ENCODE measurements around the gene BACE1.
"Not testable (repeated sequence)": the region's sequence is repeated elsewhere in the genome, so short reads cannot be mapped to it uniquely, and the experiment has no call there.

Gene BACE1

DNA sequence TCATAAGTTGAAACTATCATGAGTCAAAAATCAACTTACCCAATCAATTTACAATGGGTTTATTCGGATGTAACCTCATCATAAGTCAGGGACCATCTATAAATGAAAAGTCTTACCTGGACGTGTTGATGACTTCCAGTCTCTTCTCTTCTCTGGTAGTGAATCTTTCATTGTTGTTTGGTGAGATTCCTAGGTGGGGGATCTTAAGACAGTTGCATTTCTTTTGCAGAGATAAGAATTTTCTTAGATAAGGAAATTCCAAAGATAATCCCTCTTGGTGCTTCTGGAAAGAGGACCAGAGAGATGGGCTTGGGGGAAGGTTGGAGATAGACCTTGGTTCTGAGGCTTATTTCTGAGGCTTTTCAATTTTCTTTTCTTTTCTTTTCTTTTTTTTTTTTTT is 46.2 kb downstream of the BACE1 start:
- no peaks in the 10 kb centered on the region for H3K9me3 ChIP-seq (ENCODE audit: low read length)
- H4K20me1 ChIP-seq (ENCODE audit: insufficient read depth, low read length) = no peaks in the 10 kb centered on the region
- no peak overlapping the region for H3K4me3 ChIP-seq (ENCODE audit: low read depth, low read length, poor library complexity, severe bottlenecking)
- H3K9me2 ChIP-seq (ENCODE audit: low read depth, low read length) = no peaks in the 10 kb centered on the region
- no peak overlapping the region for H2AFZ ChIP-seq (ENCODE audit: low read length)
- H3F3A ChIP-seq (ENCODE audit: insufficient read depth, low read length) = no peaks in the 10 kb centered on the region
- TF ChIP-seq, protein P1, sequence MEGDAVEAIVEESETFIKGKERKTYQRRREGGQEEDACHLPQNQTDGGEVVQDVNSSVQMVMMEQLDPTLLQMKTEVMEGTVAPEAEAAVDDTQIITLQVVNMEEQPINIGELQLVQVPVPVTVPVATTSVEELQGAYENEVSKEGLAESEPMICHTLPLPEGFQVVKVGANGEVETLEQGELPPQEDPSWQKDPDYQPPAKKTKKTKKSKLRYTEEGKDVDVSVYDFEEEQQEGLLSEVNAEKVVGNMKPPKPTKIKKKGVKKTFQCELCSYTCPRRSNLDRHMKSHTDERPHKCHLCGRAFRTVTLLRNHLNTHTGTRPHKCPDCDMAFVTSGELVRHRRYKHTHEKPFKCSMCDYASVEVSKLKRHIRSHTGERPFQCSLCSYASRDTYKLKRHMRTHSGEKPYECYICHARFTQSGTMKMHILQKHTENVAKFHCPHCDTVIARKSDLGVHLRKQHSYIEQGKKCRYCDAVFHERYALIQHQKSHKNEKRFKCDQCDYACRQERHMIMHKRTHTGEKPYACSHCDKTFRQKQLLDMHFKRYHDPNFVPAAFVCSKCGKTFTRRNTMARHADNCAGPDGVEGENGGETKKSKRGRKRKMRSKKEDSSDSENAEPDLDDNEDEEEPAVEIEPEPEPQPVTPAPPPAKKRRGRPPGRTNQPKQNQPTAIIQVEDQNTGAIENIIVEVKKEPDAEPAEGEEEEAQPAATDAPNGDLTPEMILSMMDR (IDR thresholded peaks at IDR 0.05; ENCODE audit: low read length) = no peak
- TF ChIP-seq EZH2 (IDR thresholded peaks at IDR 0.05; ENCODE audit: borderline replicate concordance, low read length) = no peak
- no peaks in the 10 kb centered on the region for H3K79me2 ChIP-seq (ENCODE audit: insufficient read depth, low read length)
- H3K9ac ChIP-seq (ENCODE audit: low read length) = no peak overlapping the region
- no peaks in the 10 kb centered on the region for H3K4me1 ChIP-seq (ENCODE audit: insufficient read depth, low read length, severe bottlenecking)
- no peaks in the 10 kb centered on the region for H3K36me3 ChIP-seq (ENCODE audit: insufficient read depth, low read length)
- no peak overlapping the region for H3K27ac ChIP-seq (ENCODE audit: low read depth, low read length, poor library complexity, severe bottlenecking)
- no peak overlapping the region for H3K4me2 ChIP-seq (ENCODE audit: low read length)
- no peaks in the 10 kb centered on the region for H3K27me3 ChIP-seq (ENCODE audit: insufficient read depth, low read length)

DNA sequence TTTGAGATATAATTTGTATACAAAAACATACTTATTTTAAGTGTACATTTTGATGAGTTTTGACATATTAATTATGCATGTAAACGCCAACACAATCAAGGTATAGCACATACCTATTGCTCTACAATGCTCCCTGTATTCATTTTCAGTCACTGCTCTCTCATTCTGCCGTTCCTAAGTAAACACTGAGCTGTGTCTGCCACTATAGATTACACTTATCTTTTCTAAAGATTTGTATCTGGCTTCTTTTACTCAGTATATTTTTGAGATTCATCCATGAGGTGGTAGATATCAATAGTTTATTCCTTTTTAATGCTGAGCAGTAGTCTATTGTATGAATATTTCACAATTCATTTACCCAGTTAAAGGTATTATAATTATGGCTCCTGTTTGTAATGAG is 50.3 kb downstream of the BACE1 start:
- Histone ChIP-seq H3K4me3 (ENCODE audit: low read depth, low read length, poor library complexity, severe bottlenecking) (no peak overlapping the region), H3K36me3 (ENCODE audit: insufficient read depth, low read length) (peaks cover 3% of the 10 kb centered on the region; the same call in 1 of the 2 replicates), H3K79me2 (ENCODE audit: insufficient read depth, low read length) (no peaks in the 10 kb centered on the region), H3K4me1 (ENCODE audit: insufficient read depth, low read length, severe bottlenecking) (no peaks in the 10 kb centered on the region), H3K9me2 (ENCODE audit: low read depth, low read length) (no peaks in the 10 kb centered on the region), H2AFZ (ENCODE audit: low read length) (no peak overlapping the region), H4K20me1 (ENCODE audit: insufficient read depth, low read length) (no peaks in the 10 kb centered on the region), H3K27me3 (ENCODE audit: insufficient read depth, low read length) (no peaks in the 10 kb centered on the region), H3F3A (ENCODE audit: insufficient read depth, low read length) (no peaks in the 10 kb centered on the region), H3K27ac (ENCODE audit: low read depth, low read length, poor library complexity, severe bottlenecking) (no peak overlapping the region), H3K9ac (ENCODE audit: low read length) (no peak overlapping the region), H3K4me2 (ENCODE audit: low read length) (no peak overlapping the region), H3K9me3 (ENCODE audit: low read length) (no peaks in the 10 kb centered on the region)
- TF ChIP-seq, protein P1 (IDR thresholded peaks at IDR 0.05; ENCODE audit: low read length) = no peak
- no peak for TF ChIP-seq EZH2 (IDR thresholded peaks at IDR 0.05; ENCODE audit: borderline replicate concordance, low read length)

DNA sequence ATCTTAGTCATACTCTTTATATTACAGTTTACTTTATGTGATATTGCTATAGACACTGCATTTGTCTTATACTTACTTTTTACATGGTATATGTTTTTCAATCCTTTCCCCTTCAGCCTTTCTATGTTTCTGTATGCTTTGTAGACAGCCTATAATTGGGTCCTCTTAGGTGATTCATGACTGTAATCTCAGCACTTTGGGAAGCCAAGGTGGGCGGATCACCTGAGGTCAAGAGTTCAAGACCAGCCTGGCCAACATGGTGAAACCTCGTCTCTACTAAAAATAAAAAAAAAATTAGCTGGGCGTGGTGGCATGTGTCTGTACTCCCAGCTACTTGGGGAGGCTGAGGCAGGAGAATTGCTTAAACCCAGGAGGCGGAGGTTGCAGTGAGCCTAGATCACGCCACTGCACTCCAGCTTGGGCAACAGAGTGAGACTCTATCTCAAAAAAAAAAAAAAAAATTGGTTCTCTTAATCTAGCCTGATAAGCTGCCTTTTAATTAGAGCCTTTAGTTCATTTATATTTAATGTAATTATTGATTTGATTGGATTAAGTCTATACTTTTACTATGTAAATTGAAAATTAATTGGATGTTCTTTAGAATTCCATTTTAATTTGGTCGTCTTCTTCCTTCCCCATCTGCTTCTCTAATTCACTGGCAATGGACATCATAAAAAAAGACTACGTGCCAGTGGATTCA is 51.3 kb downstream of the BACE1 start:
- H3K9me3 ChIP-seq (ENCODE audit: low read length); H3K4me1 ChIP-seq (ENCODE audit: insufficient read depth, low read length, severe bottlenecking); H3K27ac ChIP-seq (ENCODE audit: low read depth, low read length, poor library complexity, severe bottlenecking); H3F3A ChIP-seq (ENCODE audit: insufficient read depth, low read length); H3K9me2 ChIP-seq (ENCODE audit: low read depth, low read length); H2AFZ ChIP-seq (ENCODE audit: low read length); H4K20me1 ChIP-seq (ENCODE audit: insufficient read depth, low read length); H3K4me2 ChIP-seq (ENCODE audit: low read length); H3K79me2 ChIP-seq (ENCODE audit: insufficient read depth, low read length); H3K9ac ChIP-seq (ENCODE audit: low read length); H3K36me3 ChIP-seq (ENCODE audit: insufficient read depth, low read length); H3K27me3 ChIP-seq (ENCODE audit: insufficient read depth, low read length); H3K4me3 ChIP-seq (ENCODE audit: low read depth, low read length, poor library complexity, severe bottlenecking): not testable (repeated sequence)

DNA sequence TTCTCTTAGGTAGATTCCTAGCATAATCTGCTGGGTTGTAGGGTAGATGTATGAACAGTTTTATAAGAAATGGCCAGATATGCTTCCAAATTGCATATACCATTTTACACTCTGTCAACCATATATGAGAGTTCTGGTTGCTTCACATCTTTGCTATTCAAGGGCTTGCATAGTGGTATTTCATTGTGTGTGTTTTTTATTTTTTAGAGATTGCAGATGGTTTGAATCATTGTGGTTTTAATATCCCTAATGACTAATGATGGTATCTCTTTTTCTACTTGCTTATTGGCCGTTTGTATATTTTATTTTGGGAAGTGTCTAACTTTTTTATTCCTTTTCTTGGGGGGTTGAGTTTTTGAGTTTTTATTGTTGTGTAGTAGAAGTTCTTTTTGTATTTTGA is 56.6 kb downstream of the BACE1 start:
- no peaks in the 10 kb centered on the region for H3K79me2 ChIP-seq (ENCODE audit: insufficient read depth, low read length)
- H3K4me2 ChIP-seq (ENCODE audit: low read length) = no peak overlapping the region
- H3K27me3 ChIP-seq (ENCODE audit: insufficient read depth, low read length) = no peaks in the 10 kb centered on the region
- TF ChIP-seq, protein P1 (IDR thresholded peaks at IDR 0.05; ENCODE audit: low read length) = no peak
- TF ChIP-seq EZH2 (IDR thresholded peaks at IDR 0.05; ENCODE audit: borderline replicate concordance, low read length) = no peak
- no peaks in the 10 kb centered on the region; the same call in 1 of the 2 replicates for H3K36me3 ChIP-seq (ENCODE audit: insufficient read depth, low read length)
- no peaks in the 10 kb centered on the region for H3K9me3 ChIP-seq (ENCODE audit: low read length)
- no peaks in the 10 kb centered on the region for H3F3A ChIP-seq (ENCODE audit: insufficient read depth, low read length)
- no peaks in the 10 kb centered on the region for H4K20me1 ChIP-seq (ENCODE audit: insufficient read depth, low read length)
- no peaks in the 10 kb centered on the region for H3K4me1 ChIP-seq (ENCODE audit: insufficient read depth, low read length, severe bottlenecking)
- H2AFZ ChIP-seq (ENCODE audit: low read length) = no peak overlapping the region
- no peak overlapping the region for H3K4me3 ChIP-seq (ENCODE audit: low read depth, low read length, poor library complexity, severe bottlenecking)
- no peak overlapping the region for H3K9ac ChIP-seq (ENCODE audit: low read length)
- no peak overlapping the region for H3K27ac ChIP-seq (ENCODE audit: low read depth, low read length, poor library complexity, severe bottlenecking)
- H3K9me2 ChIP-seq (ENCODE audit: low read depth, low read length) = no peaks in the 10 kb centered on the region

Data from OCI-LY1 (cell line).